GM18951 (cell line): ENCODE results near the gene MVB12A.

ENCODE experiments used
- POLR2A ChIP-seq: IDR thresholded peaks from 4 replicates; pipeline ENCODE4 v1.6.1; 2011; ENCODE audit warnings: mild to moderate bottlenecking; ENCODE audit not compliant: insufficient read length, insufficient read depth; ENCODE audit errors: extremely low read depth
- in situ Hi-C: fragments of 300-500 bp; cut with MboI; formaldehyde crosslinking; loops from one replicate; pipeline ENCODE4 v1.12.0; 2022; ENCODE audit warnings: low sequenced_read_pairs, mixed read lengths, inconsistent platforms; ENCODE audit not compliant: unreplicated experiment

The MVB12A gene

GRCh38 chr19:17393914-17394313, 25.9 kb upstream of the MVB12A start, which contains the start of gene CCDC194:
Gene CCDC194 (minus strand): TSS chr19:17394196. CDS start chr19:17394158, 38 bp downstream.
- in situ Hi-C loops, result no loop called here
- no peak for TF ChIP-seq POLR2A

- TF ChIP-seq POLR2A, result no peak
- in situ Hi-C loops, result no loop called here
Measured at GRCh38 chr19:17394891-17395415, 24.9 kb upstream of the MVB12A start.

- in situ Hi-C loops, result no loop called here
- no peak for TF ChIP-seq POLR2A
Measured at GRCh38 chr19:17398902-17399527, 20.8 kb upstream of the MVB12A start.

GRCh38 chr19:17401628-17402027, 18.2 kb upstream of the MVB12A start:
- in situ Hi-C loops, result no loop called here
- TF ChIP-seq POLR2A, result no peak

GRCh38 chr19:17402982-17403855, 16.6 kb upstream of the MVB12A start:
- TF ChIP-seq POLR2A, result no peak
- in situ Hi-C loops, result no loop called here

- in situ Hi-C loops, result no loop called here
- no peak for TF ChIP-seq POLR2A
Measured at GRCh38 chr19:17404015-17404414, 15.8 kb upstream of the MVB12A start.

- no peak for TF ChIP-seq POLR2A
- in situ Hi-C loops, result no loop called here
Measured at GRCh38 chr19:17404621-17405249, 15.1 kb upstream of the MVB12A start.

- peak; percentile 85 for TF ChIP-seq POLR2A
- in situ Hi-C loops, result no loop called here
Measured at GRCh38 chr19:17405250-17406045, 14.4 kb upstream of the MVB12A start, which contains the start of gene BST2. Gene BST2 (minus strand): TSS chr19:17405630. CDS start chr19:17405575, 55 bp downstream.

GRCh38 chr19:17406046-17406886, 13.6 kb upstream of the MVB12A start:
- in situ Hi-C loops, result no loop called here
- peak; percentile 7 for TF ChIP-seq POLR2A

- in situ Hi-C loops, result no loop called here
- TF ChIP-seq POLR2A, result no peak
Measured at GRCh38 chr19:17406887-17407196, 13.0 kb upstream of the MVB12A start.

GRCh38 chr19:17409990-17410389, 9.9 kb upstream of the MVB12A start:
- in situ Hi-C loops, result no loop called here
- TF ChIP-seq POLR2A, result no peak

- no peak for TF ChIP-seq POLR2A
- in situ Hi-C loops, result no loop called here
Measured at GRCh38 chr19:17411801-17412200, 8.0 kb upstream of the MVB12A start.
